Panc1 (cell line): ENCODE measurements around the gene TBC1D13. TPM values are rescaled to one million over a fixed set of nuclear protein-coding genes. Genes with fewer than 3 reads are reported as not detected.

Source experiments
- ATAC-seq: fragments of 200-7000 bp; cut with Tn5 transposase; 2 replicates; pipeline ENCODE4 v1.9.1; 2020; ENCODE audit warnings: mild to moderate bottlenecking, moderate library complexity
- Bru-seq: library from RNA; stranded (reverse); fragments of 400-500 nt; gene quantifications from one replicate; lab custom pipeline; 2021; lab: Mats Ljungman, UMichigan
- BruChase-seq, 2 experiments: library from RNA; stranded (reverse); fragments of 400-500 nt; gene quantifications; one replicate each; lab custom pipeline; 2021; lab: Mats Ljungman, UMichigan
- BruUV-seq: library from RNA; stranded (reverse); fragments of 400-500 nt; replicated peaks from 2 replicates; lab custom pipeline; 2021; lab: Mats Ljungman, UMichigan
- CTCF ChIA-PET: fragments of 300-600 bp; sonication (Branson Sonifier 250); formaldehyde crosslinking; loops from one replicate; lab custom pipeline; 2022; ENCODE audit warnings: antibody characterized with exemption; lab: Charles Lee
- POLR2A ChIA-PET: fragments of 300-600 bp; sonication (Branson Sonifier 250); formaldehyde crosslinking; loops from one replicate; lab custom pipeline; 2022; ENCODE audit warnings: antibody characterized with exemption; lab: Charles Lee
- DNase-seq: peaks from one replicate; pipeline ENCODE4 v3.0.0-alpha.2; 2010; ENCODE audit warnings: low read depth, low spot score
- H3K27ac ChIP-seq: 2 replicates; pipeline ENCODE4 v1.5.1; 2011; ENCODE audit warnings: mild to moderate bottlenecking, low read length, inconsistent platforms
- H3K27me3 ChIP-seq: fragments of 200-500 bp; sonication (Bioruptor generic); 2 replicates; pipeline ENCODE4 v1.6.0; 2014; ENCODE audit warnings: low read length, inconsistent platforms; ENCODE audit not compliant: control insufficient read depth, insufficient read depth
- H3K36me3 ChIP-seq: fragments of 200-500 bp; sonication (Bioruptor generic); 2 replicates; pipeline ENCODE4 v1.5.1; 2014; ENCODE audit warnings: inconsistent platforms, mild to moderate bottlenecking, low read length, moderate library complexity; ENCODE audit not compliant: control insufficient read depth, insufficient read depth
- H3K4me1 ChIP-seq: 2 replicates; pipeline ENCODE4 v1.5.1; 2011; ENCODE audit warnings: inconsistent platforms, mild to moderate bottlenecking, low read length, moderate library complexity; ENCODE audit not compliant: control insufficient read depth, insufficient read depth
- H3K4me3 ChIP-seq, 2 experiments: 2 replicates each; pipeline ENCODE4 v1.5.1; 2011 to 2012; ENCODE audit warnings: low read depth in 2 of 2, low read length in 2 of 2, mild to moderate bottlenecking in 2 of 2, inconsistent platforms in 1 of 2, moderate library complexity in 1 of 2
- H3K9me3 ChIP-seq: fragments of 200-500 bp; sonication (Bioruptor generic); 2 replicates; pipeline ENCODE4 v1.5.1; 2014; ENCODE audit warnings: low read depth, mild to moderate bottlenecking, inconsistent platforms, low read length, moderate library complexity; ENCODE audit not compliant: control insufficient read depth, insufficient read depth
- CTCF ChIP-seq: fragments of 450-650 bp; IDR thresholded peaks from 2 replicates; pipeline ENCODE4 v1.5.1; 2017; ENCODE audit warnings: mild to moderate bottlenecking
- POLR2AphosphoS5 ChIP-seq: IDR thresholded peaks from 2 replicates; pipeline ENCODE4 v1.6.1; 2012; ENCODE audit warnings: mild to moderate bottlenecking, low read depth, low read length, moderate library complexity
- REST ChIP-seq, 2 experiments: IDR thresholded peaks; 2 replicates each; pipeline ENCODE4 v1.6.1; 2011 to 2012; ENCODE audit warnings: low read depth in 2 of 2, control low read depth in 1 of 2, low read length in 1 of 2, mild to moderate bottlenecking in 1 of 2, moderate library complexity in 1 of 2; ENCODE audit not compliant: insufficient read depth in 1 of 2
- SIN3A ChIP-seq: IDR thresholded peaks from 2 replicates; pipeline ENCODE4 v1.6.1; 2012; ENCODE audit warnings: low read depth, mild to moderate bottlenecking, low read length, moderate library complexity, borderline replicate concordance; ENCODE audit not compliant: insufficient read depth
- TCF7L2 ChIP-seq: IDR thresholded peaks from 2 replicates; pipeline ENCODE4 v1.6.1; 2011; ENCODE audit warnings: mild to moderate bottlenecking, low read depth, low read length, inconsistent platforms
- in situ Hi-C: cut with HindIII; loops from 2 replicates; pipeline ENCODE4 v1.10.0; 2016; ENCODE audit warnings: low sequenced_read_pairs, low pct_unique_long_range_greater_than_20kb
- intact Hi-C: fragments of 100-400 bp; cut with micrococcal nuclease; formaldehyde crosslinking; loops from one replicate; pipeline ENCODE4 v1.10.0; 2022; ENCODE audit not compliant: unreplicated experiment
- long read RNA-seq: library from polyadenylated mRNA; unstranded; transcript quantifications from one replicate; pipeline ENCODE4 v2.0.0, GENCODE V29; 2021; ENCODE audit not compliant: unreplicated experiment
- polyA plus RNA-seq: library from polyadenylated mRNA; unstranded; fragments of >200 nt; gene quantifications from one replicate; pipeline ENCODE4 v1.2.1, GENCODE V29; 2012; ENCODE audit warnings: missing spikeins; ENCODE audit not compliant: insufficient read length
- total RNA-seq: library from RNA; stranded (reverse); gene quantifications from one replicate; pipeline ENCODE4 v1.2.1, GENCODE V29; 2021; ENCODE audit not compliant: unreplicated experiment

TBC1D13 gene
- 21.3 TPM for total RNA-seq
- 15.0 TPM for polyA plus RNA-seq
- percentile 49 among the genes with signal in this experiment for Bru-seq, nascent RNA
- percentile 59 among the genes with signal in this experiment for BruChase-seq, experiment 1, labeled RNA remaining after a 2-hour chase
- BruChase-seq, experiment 2, labeled RNA remaining after a 6-hour chase = percentile 67 among the genes with signal in this experiment
- long read RNA-seq, transcript TBC1D13-202 (12 exons, 3,906 nt) = major isoform, 14 of 40 reads
- long read RNA-seq, partial matches to known transcripts = 23 of 40 reads
- long read RNA-seq, other reads (novel, unspliced or antisense) = 3 of 40 reads

GRCh38 chr9:128786681-128787601 lies at the start of gene TBC1D13:
TBC1D13 (plus strand) TSS chr9:128787253; CDS start chr9:128787354, 101 bp downstream.
- ChIA-PET CTCF (no interaction called here), POLR2A (no interaction called here)
- H3K4me3 ChIP-seq = peak within 1 kb of the TSS; percentile 73 to 75
- BruUV-seq = no TSS peak
- peaks cover 10% of the 10 kb centered on the region for H3K4me1 ChIP-seq
- in situ Hi-C loops (no loop called here), intact Hi-C loops (no loop called here)
- DNase-seq (no peak), ATAC-seq (peak; percentile 99)
- H3K27me3 ChIP-seq = no peaks in the 10 kb centered on the region
- no peaks in the 10 kb centered on the region; the same call in 1 of the 2 replicates for H3K36me3 ChIP-seq
- peak within 1 kb of the TSS; percentile 85 for H3K27ac ChIP-seq
- TF ChIP-seq TCF7L2 (no peak), REST (IDR thresholded peaks at IDR 0.05; ENCODE audit: insufficient read depth in 1 of 2, low read depth in 2 of 2, low read length in 1 of 2) (no peak), SIN3A (peak; percentile 95; the same call in 1 of the 2 replicates)
- H3K9me3 ChIP-seq = no peaks in the 10 kb centered on the region

DNA sequence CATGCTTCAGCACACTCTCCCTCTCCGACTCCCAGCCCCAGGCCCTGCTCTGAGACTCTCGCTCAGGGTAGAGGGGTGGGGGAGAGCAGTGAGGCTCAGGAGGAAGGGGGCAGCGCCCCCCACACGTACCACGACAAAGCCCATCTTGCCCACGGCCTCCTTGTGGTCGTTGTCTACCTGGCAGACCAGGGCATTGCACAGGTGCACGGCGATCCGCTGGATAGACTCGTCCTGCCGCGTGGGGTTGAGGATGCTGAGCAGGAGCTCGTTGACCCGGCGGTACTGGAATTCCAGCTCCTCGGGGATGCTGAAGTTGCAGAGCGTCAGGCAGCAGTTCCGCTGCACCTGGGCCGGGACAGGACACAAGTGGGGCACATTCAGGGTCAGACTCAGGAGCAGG lies 44.7 kb upstream of the TBC1D13 start:
- Histone ChIP-seq H3K4me1 (no peaks in the 10 kb centered on the region), H3K9me3 (no peaks in the 10 kb centered on the region), H3K4me3 (no peak overlapping the region), H3K36me3 (no peaks in the 10 kb centered on the region), H3K27me3 (no peaks in the 10 kb centered on the region), H3K27ac (no peak overlapping the region)
- ChIA-PET CTCF (no interaction called here), POLR2A (no interaction called here)
- TF ChIP-seq CTCF = no peak
- no peak for TF ChIP-seq POLR2AphosphoS5
- intact Hi-C loops (no loop called here), in situ Hi-C loops (no loop called here)
- ATAC-seq = no peak
- DNase-seq = no peak
- BruUV-seq = no TSS peak
